Stomach smooth muscle (tissue), 2 donors: Measurements from ENCODE around the gene GIMAP1.

Source experiments
- H3K27ac ChIP-seq: one replicate; pipeline ENCODE4 v1.7.0; 2013; ENCODE audit warnings: mild to moderate bottlenecking, low read length, inconsistent platforms
- H3K27me3 ChIP-seq, 2 donors: one replicate each; pipeline ENCODE4 v1.7.0; 2013; ENCODE audit warnings: low read length in 2 of 2; ENCODE audit not compliant: insufficient read depth in 2 of 2, control insufficient read depth in 1 of 2
- H3K36me3 ChIP-seq, 2 donors: one replicate each; pipeline ENCODE4 v1.7.0; 2013; ENCODE audit warnings: low read length in 2 of 2; ENCODE audit not compliant: control insufficient read depth in 2 of 2, insufficient read depth in 2 of 2
- H3K4me1 ChIP-seq: one replicate; pipeline ENCODE4 v1.7.0; 2013; ENCODE audit warnings: low read length; ENCODE audit not compliant: control insufficient read depth, insufficient read depth
- H3K4me3 ChIP-seq, 2 donors: one replicate each; pipeline ENCODE4 v1.7.0; 2013; ENCODE audit warnings: low read length in 2 of 2
- H3K9ac ChIP-seq, 2 donors: one replicate each; pipeline ENCODE4 v1.7.0; 2013; ENCODE audit warnings: low read length in 2 of 2, mild to moderate bottlenecking in 1 of 2
- H3K9me3 ChIP-seq, 2 donors: one replicate each; pipeline ENCODE4 v1.7.0; 2013; ENCODE audit warnings: low read length in 2 of 2; ENCODE audit not compliant: control insufficient read depth in 2 of 2
- donor health status: healthy.
- donor health status: Pancreatic carcinoma.

Gene GIMAP1

DNA sequence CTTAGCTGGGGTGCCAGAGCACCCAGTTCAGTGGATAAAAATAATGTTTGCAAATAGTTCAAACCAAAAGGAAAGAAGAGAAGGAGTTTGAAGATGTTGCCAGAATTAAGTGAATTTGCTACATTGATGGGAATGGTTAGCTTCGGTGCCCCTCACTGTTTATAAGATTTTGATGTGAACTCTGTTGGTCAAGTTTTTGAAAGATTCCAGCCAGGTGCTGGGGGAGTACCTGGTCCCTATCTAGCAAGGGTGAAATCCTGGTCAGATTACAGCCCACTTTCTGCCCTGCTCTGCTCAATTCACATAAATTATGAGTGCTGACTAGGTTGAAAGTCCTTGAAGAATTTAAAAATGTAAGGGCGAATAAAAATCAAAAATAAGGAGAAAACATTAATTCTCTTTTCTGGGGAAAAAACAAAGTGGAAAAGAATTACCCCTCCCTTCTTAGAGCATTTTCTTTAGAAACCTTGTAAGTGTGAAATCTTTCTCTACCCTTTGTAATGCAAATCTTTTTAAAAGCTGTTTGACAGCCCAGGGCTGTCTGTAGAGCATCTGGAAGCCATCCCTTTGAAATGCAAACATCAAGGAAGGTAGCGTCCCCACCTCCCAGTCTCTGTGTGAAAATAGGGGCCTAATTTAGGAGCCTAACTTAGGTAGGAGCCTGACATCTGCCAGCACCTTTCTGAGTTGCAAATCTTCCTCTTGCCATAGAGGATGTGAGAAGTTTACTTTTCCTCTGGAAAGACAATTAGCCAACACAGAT, 19.4 kb downstream of the GIMAP1 start:
- H3K9me3 ChIP-seq: no peaks in the 10 kb centered on the region
- no peak overlapping the region for H3K27ac ChIP-seq
- no peak overlapping the region for H3K4me3 ChIP-seq
- H3K27me3 ChIP-seq: peaks cover 2 to 7% of the 10 kb centered on the region in 2 donors
- no peaks in the 10 kb centered on the region for H3K36me3 ChIP-seq
- H3K4me1 ChIP-seq: no peaks in the 10 kb centered on the region
- H3K9ac ChIP-seq: no peak overlapping the region

DNA sequence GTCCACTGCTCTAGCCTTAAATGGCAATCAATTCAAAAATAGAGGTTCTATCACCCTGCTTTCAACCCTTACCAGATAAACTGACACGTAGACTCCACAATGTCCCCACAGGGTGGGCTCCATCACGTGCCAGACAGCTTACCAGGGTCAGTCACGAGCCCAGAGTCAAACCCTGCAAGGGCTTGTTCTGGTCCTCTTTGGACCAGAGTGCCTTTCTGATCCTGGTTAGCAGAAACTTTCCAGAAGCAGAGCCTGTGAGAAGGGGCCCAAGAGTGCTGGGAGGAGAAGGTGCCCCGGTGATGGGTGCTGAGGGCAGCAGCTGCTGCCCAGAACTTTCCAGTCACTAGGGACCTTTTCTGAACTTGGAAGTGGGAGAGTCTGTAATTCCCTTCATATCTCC, 20.5 kb downstream of the GIMAP1 start:
- no peaks in the 10 kb centered on the region for H3K4me1 ChIP-seq
- H3K27ac ChIP-seq: no peak overlapping the region
- H3K4me3 ChIP-seq: peak overlapping the region; percentile 67 to 71
- H3K27me3 ChIP-seq: peaks cover 2 to 7% of the 10 kb centered on the region in 2 donors
- no peaks in the 10 kb centered on the region for H3K36me3 ChIP-seq
- no peaks in the 10 kb centered on the region for H3K9me3 ChIP-seq
- no peak overlapping the region for H3K9ac ChIP-seq

DNA sequence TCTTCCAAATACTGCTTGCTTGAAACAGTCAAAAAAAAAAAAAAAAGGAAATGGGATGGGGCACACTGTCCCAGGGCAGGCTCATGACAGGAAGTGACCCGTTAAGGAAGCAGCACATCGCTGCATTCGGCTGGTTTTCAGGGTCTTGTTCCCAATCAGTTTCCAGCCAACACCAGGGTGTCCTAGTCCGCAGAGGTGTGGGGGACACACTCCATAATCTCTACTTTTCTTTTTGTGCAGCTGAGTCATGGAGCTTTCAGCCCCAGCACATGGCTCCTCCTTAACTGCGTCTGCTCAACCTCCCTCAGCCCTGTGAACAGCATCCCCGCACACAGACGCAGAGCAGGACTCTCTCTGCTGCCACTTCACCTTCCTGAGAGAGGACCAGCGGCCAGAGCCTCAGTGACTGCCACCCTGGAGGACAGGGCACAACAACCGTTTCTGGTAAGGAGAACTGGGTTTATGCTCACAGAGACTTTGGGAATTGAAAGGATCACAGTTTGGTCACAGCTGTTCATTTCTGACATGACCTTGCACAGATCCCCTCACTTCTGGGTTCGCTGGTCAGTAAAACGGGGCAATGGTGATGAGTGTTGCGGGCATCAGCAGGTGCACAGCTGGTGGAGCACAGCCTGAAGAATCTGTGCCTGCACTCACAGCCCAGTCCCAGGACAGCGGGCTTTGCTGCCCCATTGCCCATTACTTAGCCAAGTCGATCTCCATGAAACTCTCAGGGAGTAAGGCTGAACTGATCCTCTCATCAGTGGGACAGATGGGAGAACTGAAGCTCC, 21.0 kb downstream of the GIMAP1 start, which contains the start of gene GIMAP5:
GIMAP5 (plus strand) TSS at position 154 of the 791 bp plus-strand sequence. CDS start 3,467 bp downstream, outside the sequence.
- Histone ChIP-seq H3K9ac (peak within 1 kb of the TSS; percentile 47 to 55), H3K4me3 (peak within 1 kb of the TSS; percentile 67 to 71), H3K27ac (peak within 1 kb of the TSS; percentile 18), H3K27me3 (peaks cover 2 to 7% of the 10 kb centered on the region in 2 donors), H3K36me3 (no peaks in the 10 kb centered on the region), H3K4me1 (peaks cover under 1% of the 10 kb centered on the region), H3K9me3 (no peaks in the 10 kb centered on the region)

DNA sequence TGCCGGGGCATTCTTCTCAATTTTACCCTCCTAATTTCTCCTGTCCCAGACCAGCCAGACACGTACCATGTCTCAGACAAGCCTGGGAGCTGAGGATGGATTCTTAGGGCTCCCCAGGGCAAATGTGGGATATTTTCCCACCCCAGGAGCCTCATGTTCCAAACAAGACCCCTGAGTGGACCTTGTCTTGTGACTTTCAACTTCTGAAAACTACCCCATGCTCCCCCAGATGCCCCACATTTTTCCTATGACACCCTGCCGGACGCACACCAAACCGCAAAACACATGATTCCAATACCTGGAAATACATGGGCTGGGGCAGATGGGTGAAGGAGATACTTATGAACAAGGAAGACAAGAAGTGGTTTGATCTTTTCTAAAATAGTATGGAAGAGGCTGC, 21.7 kb downstream of the GIMAP1 start:
- H3K27ac ChIP-seq: peak overlapping the region; percentile 18
- no peaks in the 10 kb centered on the region for H3K9me3 ChIP-seq
- H3K4me1 ChIP-seq: peaks cover 7% of the 10 kb centered on the region
- peak overlapping the region; percentile 47 to 55 for H3K9ac ChIP-seq
- peak overlapping the region; percentile 67 to 71 for H3K4me3 ChIP-seq
- H3K27me3 ChIP-seq: peaks cover 2 to 7% of the 10 kb centered on the region in 2 donors
- H3K36me3 ChIP-seq: no peaks in the 10 kb centered on the region

GRCh38 chr7:150738591-150739001, 22.2 kb downstream of the GIMAP1 start:
- Histone ChIP-seq H3K27ac (peak overlapping the region; percentile 18), H3K27me3 (peaks cover 2 to 7% of the 10 kb centered on the region in 2 donors), H3K4me1 (peaks cover 11% of the 10 kb centered on the region), H3K9me3 (no peaks in the 10 kb centered on the region), H3K36me3 (no peaks in the 10 kb centered on the region), H3K9ac (peak overlapping the region in 1 of 2 donors; percentile 55), H3K4me3 (peak overlapping the region; percentile 67 to 71)

- peaks cover 2 to 7% of the 10 kb centered on the region in 2 donors for H3K27me3 ChIP-seq
- no peaks in the 10 kb centered on the region for H3K9me3 ChIP-seq
- peak overlapping the region in 1 of 2 donors; percentile 71 for H3K4me3 ChIP-seq
- H3K4me1 ChIP-seq: peaks cover 14% of the 10 kb centered on the region
- H3K9ac ChIP-seq: no peak overlapping the region
- no peaks in the 10 kb centered on the region for H3K36me3 ChIP-seq
- H3K27ac ChIP-seq: no peak overlapping the region
Measured at GRCh38 chr7:150739033-150739432, 22.6 kb downstream of the GIMAP1 start.

DNA sequence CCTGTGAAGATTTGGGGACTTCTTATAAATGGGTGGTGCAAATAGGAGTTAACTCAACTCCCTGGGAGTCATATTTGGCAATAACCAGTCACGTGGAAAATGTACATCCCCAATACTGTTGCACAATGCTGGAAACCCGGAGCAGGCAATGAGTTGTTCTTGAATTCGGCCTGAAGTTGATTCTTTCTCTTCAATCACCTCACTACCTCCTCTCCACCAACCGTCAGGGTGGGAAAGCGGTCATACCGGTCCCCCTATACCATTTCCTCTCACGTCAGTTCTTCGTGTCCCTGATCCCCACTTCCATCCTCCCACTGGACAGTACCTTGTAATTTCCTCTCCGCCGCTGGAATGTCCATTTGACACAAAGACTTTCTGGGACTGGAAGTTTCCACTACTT, 23.6 kb downstream of the GIMAP1 start:
- Histone ChIP-seq H3K9me3 (no peaks in the 10 kb centered on the region), H3K9ac (no peak overlapping the region), H3K27me3 (peaks cover 2 to 5% of the 10 kb centered on the region in 2 donors), H3K4me1 (peaks cover 17% of the 10 kb centered on the region), H3K4me3 (peak overlapping the region in 1 of 2 donors; percentile 9), H3K27ac (no peak overlapping the region), H3K36me3 (no peaks in the 10 kb centered on the region)

- Histone ChIP-seq H3K27ac (no peak overlapping the region), H3K9ac (no peak overlapping the region), H3K27me3 (peaks cover 0 to 3% of the 10 kb centered on the region in 2 donors), H3K36me3 (no peaks in the 10 kb centered on the region), H3K4me1 (peaks cover 17% of the 10 kb centered on the region), H3K4me3 (no peak overlapping the region), H3K9me3 (no peaks in the 10 kb centered on the region)
Measured at GRCh38 chr7:150742286-150742968, 26.0 kb downstream of the GIMAP1 start.

- no peak overlapping the region for H3K9ac ChIP-seq
- H3K27me3 ChIP-seq: no peaks in the 10 kb centered on the region
- H3K4me1 ChIP-seq: peaks cover 17% of the 10 kb centered on the region
- H3K27ac ChIP-seq: no peak overlapping the region
- H3K9me3 ChIP-seq: no peaks in the 10 kb centered on the region
- no peak overlapping the region for H3K4me3 ChIP-seq
- no peaks in the 10 kb centered on the region for H3K36me3 ChIP-seq
Measured at GRCh38 chr7:150744041-150744656, 27.7 kb downstream of the GIMAP1 start.

DNA sequence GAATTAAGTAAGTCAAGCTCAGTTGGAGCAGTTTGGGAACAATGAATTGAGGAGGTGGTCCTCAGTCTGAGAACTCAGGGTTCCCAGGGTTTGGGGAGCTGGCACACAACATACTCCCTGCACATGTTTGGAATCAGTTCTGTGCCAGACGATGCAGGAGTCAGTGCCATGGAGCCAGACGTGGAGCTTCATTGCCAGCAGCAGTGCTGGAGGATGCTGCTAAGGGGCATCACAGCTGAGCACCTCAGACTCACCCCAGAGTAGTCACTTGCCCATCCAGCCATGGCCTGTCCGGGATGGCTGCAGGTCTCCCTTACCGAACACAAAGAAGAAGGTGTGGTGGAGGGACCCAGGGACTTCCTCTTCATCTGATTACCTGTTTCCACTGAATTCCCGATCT, 28.7 kb downstream of the GIMAP1 start:
- H3K9ac ChIP-seq: no peak overlapping the region
- H3K4me3 ChIP-seq: no peak overlapping the region
- no peaks in the 10 kb centered on the region for H3K9me3 ChIP-seq
- H3K36me3 ChIP-seq: no peaks in the 10 kb centered on the region
- H3K27me3 ChIP-seq: no peaks in the 10 kb centered on the region
- no peak overlapping the region for H3K27ac ChIP-seq
- H3K4me1 ChIP-seq: peaks cover 17% of the 10 kb centered on the region
